DND-41 (cell line): ENCODE data around the gene TMEM44.

Source experiments
- ATAC-seq: fragments of 200-7000 bp; cut with Tn5 transposase; 3 replicates; pipeline ENCODE4 v1.9.1; 2021; ENCODE audit warnings: low read depth; ENCODE audit not compliant: insufficient read depth
- DNase-seq: peaks from one replicate; pipeline ENCODE4 v3.0.0-alpha.2; 2020
- H2AFZ ChIP-seq: 2 replicates; pipeline ENCODE4 v1.6.0; 2012; ENCODE audit warnings: low read depth, low read length
- H3K27ac ChIP-seq: 2 replicates; pipeline ENCODE4 v1.5.1; 2012; ENCODE audit warnings: low read length, inconsistent platforms
- H3K27me3 ChIP-seq: fragments of 200-600 bp; sonication (generic); 2 replicates; pipeline ENCODE4 v1.6.0; 2012; ENCODE audit warnings: low read length, mild to moderate bottlenecking, inconsistent platforms; ENCODE audit not compliant: insufficient read depth, poor library complexity
- H3K36me3 ChIP-seq: 2 replicates; pipeline ENCODE4 v1.5.1; 2012; ENCODE audit warnings: low read length, inconsistent platforms; ENCODE audit not compliant: insufficient read depth
- H3K4me1 ChIP-seq: 2 replicates; pipeline ENCODE4 v1.5.1; 2012; ENCODE audit warnings: mild to moderate bottlenecking, low read length; ENCODE audit not compliant: insufficient read depth
- H3K4me2 ChIP-seq: 2 replicates; pipeline ENCODE4 v1.6.0; 2012; ENCODE audit warnings: mild to moderate bottlenecking, moderate library complexity, low read length, inconsistent platforms; ENCODE audit not compliant: insufficient read depth
- H3K4me3 ChIP-seq, 2 experiments: fragments of 200-600 bp in 1 of 2; shearing (Covaris generic) in 1 of 2; 2 replicates each; pipeline ENCODE4 v1.5.1; 2012 to 2016; ENCODE audit warnings: inconsistent platforms in 2 of 2, low read length in 2 of 2, mild to moderate bottlenecking in 2 of 2, low read depth in 1 of 2, moderate library complexity in 1 of 2
- H3K79me2 ChIP-seq: 2 replicates; pipeline ENCODE4 v1.6.0; 2012; ENCODE audit warnings: low read length, inconsistent platforms; ENCODE audit not compliant: insufficient read depth
- H3K9ac ChIP-seq: 2 replicates; pipeline ENCODE4 v1.6.0; 2012; ENCODE audit warnings: low read depth, mild to moderate bottlenecking, inconsistent platforms, low read length, moderate library complexity
- H3K9me3 ChIP-seq: 2 replicates; pipeline ENCODE4 v1.5.1; 2012; ENCODE audit warnings: low read length, moderate library complexity, mild to moderate bottlenecking, inconsistent platforms; ENCODE audit not compliant: insufficient read depth, severe bottlenecking
- H4K20me1 ChIP-seq: 2 replicates; pipeline ENCODE4 v1.6.0; 2012; ENCODE audit warnings: low read length; ENCODE audit not compliant: insufficient read depth
- EZH2 ChIP-seq: IDR thresholded peaks from 3 replicates; pipeline ENCODE4 v1.6.1; 2012; ENCODE audit warnings: borderline replicate concordance, low read depth, mild to moderate bottlenecking, moderate library complexity, low read length, inconsistent platforms; ENCODE audit not compliant: severe bottlenecking
- TF ChIP-seq, protein P1 (sequence below): IDR thresholded peaks from 2 replicates; pipeline ENCODE4 v1.5.1; 2012; ENCODE audit warnings: borderline replicate concordance, low read length, moderate library complexity, mild to moderate bottlenecking; ENCODE audit not compliant: poor library complexity, severe bottlenecking; ENCODE audit errors: extremely low read depth

Gene TMEM44

GRCh38 chr3:194610689-194611088 lies 22.5 kb downstream of the TMEM44 start:
- H2AFZ ChIP-seq, result no peak overlapping the region
- no peaks in the 10 kb centered on the region for H3K27me3 ChIP-seq
- no peak overlapping the region for H3K27ac ChIP-seq
- H3K9ac ChIP-seq, result no peak overlapping the region
- H3K4me1 ChIP-seq, result no peaks in the 10 kb centered on the region
- H3K36me3 ChIP-seq, result peaks cover 29% of the 10 kb centered on the region
- no peaks in the 10 kb centered on the region for H4K20me1 ChIP-seq
- ATAC-seq (no peak), DNase-seq (no peak)
- H3K9me3 ChIP-seq, result no peaks in the 10 kb centered on the region
- H3K4me3 ChIP-seq, result no peak overlapping the region
- TF ChIP-seq, protein P1, sequence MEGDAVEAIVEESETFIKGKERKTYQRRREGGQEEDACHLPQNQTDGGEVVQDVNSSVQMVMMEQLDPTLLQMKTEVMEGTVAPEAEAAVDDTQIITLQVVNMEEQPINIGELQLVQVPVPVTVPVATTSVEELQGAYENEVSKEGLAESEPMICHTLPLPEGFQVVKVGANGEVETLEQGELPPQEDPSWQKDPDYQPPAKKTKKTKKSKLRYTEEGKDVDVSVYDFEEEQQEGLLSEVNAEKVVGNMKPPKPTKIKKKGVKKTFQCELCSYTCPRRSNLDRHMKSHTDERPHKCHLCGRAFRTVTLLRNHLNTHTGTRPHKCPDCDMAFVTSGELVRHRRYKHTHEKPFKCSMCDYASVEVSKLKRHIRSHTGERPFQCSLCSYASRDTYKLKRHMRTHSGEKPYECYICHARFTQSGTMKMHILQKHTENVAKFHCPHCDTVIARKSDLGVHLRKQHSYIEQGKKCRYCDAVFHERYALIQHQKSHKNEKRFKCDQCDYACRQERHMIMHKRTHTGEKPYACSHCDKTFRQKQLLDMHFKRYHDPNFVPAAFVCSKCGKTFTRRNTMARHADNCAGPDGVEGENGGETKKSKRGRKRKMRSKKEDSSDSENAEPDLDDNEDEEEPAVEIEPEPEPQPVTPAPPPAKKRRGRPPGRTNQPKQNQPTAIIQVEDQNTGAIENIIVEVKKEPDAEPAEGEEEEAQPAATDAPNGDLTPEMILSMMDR, result no peak
- TF ChIP-seq EZH2, result no peak
- no peaks in the 10 kb centered on the region for H3K79me2 ChIP-seq
- no peak overlapping the region for H3K4me2 ChIP-seq

GRCh38 chr3:194609601-194610000 lies 23.6 kb downstream of the TMEM44 start:
- no peaks in the 10 kb centered on the region for H3K9me3 ChIP-seq
- H3K4me2 ChIP-seq, result no peak overlapping the region
- peaks cover 24% of the 10 kb centered on the region for H3K36me3 ChIP-seq
- ATAC-seq (peak; percentile 21; the same call in 1 of the 3 replicates), DNase-seq (no peak)
- no peaks in the 10 kb centered on the region for H4K20me1 ChIP-seq
- no peak overlapping the region for H3K9ac ChIP-seq
- H2AFZ ChIP-seq, result no peak overlapping the region
- H3K4me1 ChIP-seq, result no peaks in the 10 kb centered on the region
- H3K79me2 ChIP-seq, result no peaks in the 10 kb centered on the region
- TF ChIP-seq, protein P1, result no peak
- TF ChIP-seq EZH2, result no peak
- no peak overlapping the region for H3K27ac ChIP-seq
- H3K4me3 ChIP-seq, result no peak overlapping the region
- no peaks in the 10 kb centered on the region for H3K27me3 ChIP-seq

GRCh38 chr3:194608981-194609380 lies 24.2 kb downstream of the TMEM44 start:
- no peak for DNase-seq
- no peak overlapping the region for H3K4me3 ChIP-seq
- TF ChIP-seq EZH2, result no peak
- TF ChIP-seq, protein P1, result no peak
- no peak overlapping the region for H3K27ac ChIP-seq
- H4K20me1 ChIP-seq, result no peaks in the 10 kb centered on the region
- no peak overlapping the region for H2AFZ ChIP-seq
- no peak overlapping the region for H3K4me2 ChIP-seq
- H3K9ac ChIP-seq, result no peak overlapping the region
- no peak for ATAC-seq
- no peaks in the 10 kb centered on the region for H3K27me3 ChIP-seq
- no peaks in the 10 kb centered on the region for H3K4me1 ChIP-seq
- no peaks in the 10 kb centered on the region for H3K9me3 ChIP-seq
- H3K36me3 ChIP-seq, result peaks cover 24% of the 10 kb centered on the region
- no peaks in the 10 kb centered on the region for H3K79me2 ChIP-seq
